ENCODE data around the gene DYNLT4. TPM values are rescaled to one million over a fixed set of nuclear protein-coding genes. Genes with fewer than 3 reads are reported as not detected.
A peak's percentile ranks its signal among the peaks of the same experiment; 100 is the strongest.
"Not testable (repeated sequence)": the region's sequence is repeated elsewhere in the genome, so short reads cannot be mapped to it uniquely, and the experiment has no call there.

The DYNLT4 gene
- total and polyA plus RNA-seq, 8 donors: 0.28 to 1.8 (median 0.38) TPM

- Histone ChIP-seq H3K27me3 (no peaks in the 10 kb centered on the region), H3K9me3 (no peaks in the 10 kb centered on the region), H3K27ac (no peak overlapping the region), H3K4me1 (peaks cover 12 to 31% (median 17%) of the 10 kb centered on the region in 3 donors), H3K4me3 (peak overlapping the region in 2 of 4 donors; percentile 79 to 93), H3K36me3 (peaks cover 0 to 32% (median 10%) of the 10 kb centered on the region in 3 donors)
- intact Hi-C loops (cut with DNase I): no loop called here
- TF ChIP-seq, protein P1, sequence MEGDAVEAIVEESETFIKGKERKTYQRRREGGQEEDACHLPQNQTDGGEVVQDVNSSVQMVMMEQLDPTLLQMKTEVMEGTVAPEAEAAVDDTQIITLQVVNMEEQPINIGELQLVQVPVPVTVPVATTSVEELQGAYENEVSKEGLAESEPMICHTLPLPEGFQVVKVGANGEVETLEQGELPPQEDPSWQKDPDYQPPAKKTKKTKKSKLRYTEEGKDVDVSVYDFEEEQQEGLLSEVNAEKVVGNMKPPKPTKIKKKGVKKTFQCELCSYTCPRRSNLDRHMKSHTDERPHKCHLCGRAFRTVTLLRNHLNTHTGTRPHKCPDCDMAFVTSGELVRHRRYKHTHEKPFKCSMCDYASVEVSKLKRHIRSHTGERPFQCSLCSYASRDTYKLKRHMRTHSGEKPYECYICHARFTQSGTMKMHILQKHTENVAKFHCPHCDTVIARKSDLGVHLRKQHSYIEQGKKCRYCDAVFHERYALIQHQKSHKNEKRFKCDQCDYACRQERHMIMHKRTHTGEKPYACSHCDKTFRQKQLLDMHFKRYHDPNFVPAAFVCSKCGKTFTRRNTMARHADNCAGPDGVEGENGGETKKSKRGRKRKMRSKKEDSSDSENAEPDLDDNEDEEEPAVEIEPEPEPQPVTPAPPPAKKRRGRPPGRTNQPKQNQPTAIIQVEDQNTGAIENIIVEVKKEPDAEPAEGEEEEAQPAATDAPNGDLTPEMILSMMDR (IDR thresholded peaks at IDR 0.05): no peak
- DNase-seq (peak in 3 of 6 donors; percentile 34 to 66 (median 54)), FAIRE-seq (no peak), ATAC-seq (no peak)
- WGBS, 2 donors: 86 to 90% methylated on average over 13 of the region's 13 CpGs
These were observed 4.7 kb downstream of the DYNLT4 start for GRCh38 chr1:44802306-44803061.

GRCh38 chr1:44801491-44802305 lies 5.5 kb downstream of the DYNLT4 start:
- TF ChIP-seq, protein P1 (IDR thresholded peaks at IDR 0.05): no peak
- Histone ChIP-seq H3K27ac (no peak overlapping the region), H3K4me1 (peaks cover 6 to 24% (median 9%) of the 10 kb centered on the region in 3 donors), H3K9me3 (no peaks in the 10 kb centered on the region), H3K36me3 (peaks cover 0 to 32% (median 10%) of the 10 kb centered on the region in 3 donors), H3K4me3 (peak overlapping the region in 2 of 4 donors; percentile 79 to 93), H3K27me3 (no peaks in the 10 kb centered on the region)
- ATAC-seq (no peak), DNase-seq (peak in 4 of 6 donors; percentile 35 to 75 (median 44)), FAIRE-seq (no peak)
- WGBS, 2 donors: 79 to 84% methylated on average over 13 of the region's 13 CpGs
- intact Hi-C loops (cut with DNase I): no loop called here

DNA sequence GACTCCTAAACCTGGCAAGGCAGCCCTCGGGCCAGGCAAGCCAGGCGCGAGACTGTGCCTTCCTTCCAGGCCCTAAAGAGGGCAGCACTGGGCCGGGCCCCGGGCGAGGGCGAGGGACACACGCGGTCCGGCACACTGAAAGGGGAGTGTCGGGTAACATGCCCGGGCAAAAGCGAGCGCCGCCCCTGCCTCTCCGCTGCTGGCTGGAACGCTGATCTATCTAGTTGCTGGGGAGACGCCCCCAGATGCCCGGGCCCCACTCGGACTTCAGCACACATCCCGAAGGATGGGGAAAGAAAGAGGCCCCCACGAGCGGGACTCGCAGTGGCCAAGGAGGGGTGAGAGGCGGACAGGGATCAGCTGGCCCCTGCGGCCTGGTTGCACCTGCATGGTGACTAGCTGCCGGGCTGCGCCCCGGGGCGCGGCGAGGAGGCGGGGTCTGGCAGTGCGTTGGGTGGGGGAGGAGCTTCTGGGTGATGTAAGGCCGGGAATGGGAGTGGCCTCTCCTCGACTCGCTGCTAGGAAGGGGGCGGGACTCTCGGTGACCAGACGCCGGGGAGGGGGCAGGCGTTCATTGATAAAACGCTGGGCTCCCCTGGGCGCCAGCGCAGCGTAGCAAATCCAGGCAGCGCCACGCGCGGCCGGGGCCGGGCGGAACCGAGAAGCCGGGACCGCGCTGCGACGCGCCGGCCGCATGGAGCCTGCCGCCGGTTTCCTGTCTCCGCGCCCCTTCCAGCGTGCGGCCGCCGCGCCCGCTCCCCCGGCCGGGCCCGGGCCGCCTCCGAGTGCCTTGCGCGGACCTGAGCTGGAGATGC lies 7.2 kb downstream of the DYNLT4 start, which contains the start of gene PLK3:
PLK3 (plus strand) TSS at position 608 of the 815 bp plus-strand sequence; CDS start at position 695, 87 bp downstream.
- H3K4me3 ChIP-seq: peak within 1 kb of the TSS; percentile 67 to 93 (median 80)
- DNase-seq (peak; percentile 96 to 99 (median 99)), FAIRE-seq (peak; percentile 53), ATAC-seq (peak; percentile 91 to 96 (median 94))
- H3K4me1 ChIP-seq: peaks cover 0 to 15% (median 3%) of the 10 kb centered on the region in 3 donors
- TF ChIP-seq, protein P1 (IDR thresholded peaks at IDR 0.05): peak; percentile 76 to 93 (median 84)
- intact Hi-C loops (cut with DNase I): loop anchor here in 1 of 3 donors (10.0 kb wide), 1 partner anchor 505 kb away; no protein-coding TSS in a partner anchor
- WGBS, 2 donors: 0% methylated on average over 42 to 79 of the region's 79 CpGs
- H3K36me3 ChIP-seq: peaks cover 0 to 19% (median 10%) of the 10 kb centered on the region in 3 donors
- peak within 1 kb of the TSS; percentile 87 to 95 (median 92) for H3K27ac ChIP-seq
- H3K27me3 ChIP-seq: no peaks in the 10 kb centered on the region
- H3K9me3 ChIP-seq: no peaks in the 10 kb centered on the region

GRCh38 chr1:44798481-44799365 lies 8.4 kb downstream of the DYNLT4 start:
- Histone ChIP-seq H3K4me3 (no peak overlapping the region), H3K4me1 (peaks cover 0 to 15% (median 3%) of the 10 kb centered on the region in 3 donors), H3K9me3 (no peaks in the 10 kb centered on the region), H3K36me3 (peaks cover 0 to 7% (median 2%) of the 10 kb centered on the region in 3 donors), H3K27me3 (no peaks in the 10 kb centered on the region), H3K27ac (peak overlapping the region; percentile 87 to 95 (median 92))
- FAIRE-seq: no peak
- ATAC-seq: no peak
- WGBS, 2 donors: 78 to 83% methylated on average over 10 of the region's 10 CpGs
- peak in 4 of 6 donors; percentile 39 to 56 (median 50) for DNase-seq
- intact Hi-C loops (cut with DNase I): loop anchor here in 1 of 3 donors (10.0 kb wide), 1 partner anchor 506 kb away; no protein-coding TSS in a partner anchor
- TF ChIP-seq, protein P1 (IDR thresholded peaks at IDR 0.05): no peak

DNA sequence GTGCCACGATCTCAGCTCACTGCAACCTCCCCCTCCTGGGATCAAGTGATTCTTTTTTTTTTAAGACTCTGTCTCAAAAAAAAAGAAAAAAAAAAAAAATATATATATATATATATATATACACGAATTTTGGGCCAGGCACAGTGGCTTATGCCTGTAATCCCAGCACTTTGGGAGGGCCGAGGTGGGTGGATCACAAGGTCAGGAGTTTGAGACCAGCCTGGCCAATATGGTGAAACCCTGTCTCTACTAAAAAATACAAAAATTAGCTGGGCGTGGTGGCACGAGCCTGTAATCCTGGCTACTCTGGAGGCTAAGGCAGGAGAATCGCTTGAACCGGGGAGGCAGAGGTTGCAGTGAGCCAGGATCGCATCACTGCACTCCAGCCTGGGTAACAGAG lies 9.3 kb downstream of the DYNLT4 start:
- ATAC-seq, H3K4me3 ChIP-seq, H3K27ac ChIP-seq, H3K9me3 ChIP-seq, FAIRE-seq, H3K27me3 ChIP-seq, H3K36me3 ChIP-seq: not testable (repeated sequence)
- WGBS, 2 donors: 80 to 87% methylated on average over 8 of the region's 8 CpGs
- DNase-seq: peak in 2 of 6 donors; percentile 11 to 14
- intact Hi-C loops (cut with DNase I): loop anchor here in 1 of 3 donors (10.0 kb wide), 1 partner anchor 507 kb away; no protein-coding TSS in a partner anchor
- H3K4me1 ChIP-seq: peaks cover 0 to 15% (median 3%) of the 10 kb centered on the region in 3 donors

All from pancreas (tissue), 10 donors.